Measurements from ENCODE around the gene RNF217.

The RNF217 gene

DNA sequence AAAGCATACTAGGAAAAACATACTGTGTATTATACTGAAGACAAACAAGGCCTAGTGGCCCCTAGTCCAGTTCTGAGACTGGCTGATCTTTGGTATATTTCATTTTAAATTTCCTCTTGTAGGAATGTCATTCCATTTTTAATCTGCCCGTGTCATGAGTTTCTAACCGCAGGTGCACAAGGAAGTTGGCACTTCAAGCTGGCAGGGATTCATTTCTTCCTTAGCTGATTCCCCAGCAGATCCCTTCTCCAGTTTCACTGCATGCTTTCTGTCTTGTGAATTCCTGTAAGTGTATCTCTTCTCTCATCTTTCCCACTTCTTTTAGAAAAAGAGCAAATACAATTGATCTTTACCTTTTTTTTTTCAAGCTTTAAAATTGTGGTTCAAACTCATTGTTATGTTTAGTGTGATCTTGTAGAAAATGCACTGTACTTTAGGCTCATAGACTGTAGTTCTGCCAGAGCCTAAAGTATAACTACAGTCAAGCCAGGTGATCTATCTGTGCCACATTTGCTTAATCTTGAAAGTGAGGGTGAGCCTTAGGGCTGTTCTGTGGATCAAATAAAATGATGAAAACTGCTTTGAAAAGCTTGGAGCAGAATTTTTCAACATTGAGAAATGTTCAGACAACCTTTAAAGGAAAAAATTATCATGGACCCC lies 37.0 kb downstream of the RNF217 start:
- Histone ChIP-seq H3K27me3 (ENCODE audit: insufficient read depth, low read length) (no peaks in the 10 kb centered on the region), H2AFZ (ENCODE audit: low read length, unreplicated experiment) (no peak overlapping the region), H3K79me2 (ENCODE audit: control insufficient read depth, insufficient read depth, low read length, unreplicated experiment) (peaks cover 56% of the 10 kb centered on the region), H3K4me1 (ENCODE audit: control insufficient read depth, insufficient read depth, low read length, unreplicated experiment) (peaks cover 51% of the 10 kb centered on the region), H3K4me3 (ENCODE audit: low read depth, low read length) (no peak overlapping the region), H3K27ac (ENCODE audit: low read depth, low read length) (no peak overlapping the region), H3K36me3 (ENCODE audit: insufficient read depth, low read length) (0 out of 2 replicates have a peak, but pooled peaks cover 11% of the 10 kb centered on the region)

GRCh38 chr6:125001684-125002405 lies 39.6 kb downstream of the RNF217 start:
- Histone ChIP-seq H3K27me3 (ENCODE audit: insufficient read depth, low read length) (no peaks in the 10 kb centered on the region), H3K4me1 (ENCODE audit: control insufficient read depth, insufficient read depth, low read length, unreplicated experiment) (peaks cover 31% of the 10 kb centered on the region), H3K4me3 (ENCODE audit: low read depth, low read length) (peak overlapping the region; percentile 74), H3K36me3 (ENCODE audit: insufficient read depth, low read length) (peaks cover 15% of the 10 kb centered on the region; the same call in 1 of the 2 replicates), H2AFZ (ENCODE audit: low read length, unreplicated experiment) (peak overlapping the region; percentile 47), H3K79me2 (ENCODE audit: control insufficient read depth, insufficient read depth, low read length, unreplicated experiment) (peaks cover 50% of the 10 kb centered on the region), H3K27ac (ENCODE audit: low read depth, low read length) (peak overlapping the region; percentile 27; the same call in 1 of the 2 replicates)

DNA sequence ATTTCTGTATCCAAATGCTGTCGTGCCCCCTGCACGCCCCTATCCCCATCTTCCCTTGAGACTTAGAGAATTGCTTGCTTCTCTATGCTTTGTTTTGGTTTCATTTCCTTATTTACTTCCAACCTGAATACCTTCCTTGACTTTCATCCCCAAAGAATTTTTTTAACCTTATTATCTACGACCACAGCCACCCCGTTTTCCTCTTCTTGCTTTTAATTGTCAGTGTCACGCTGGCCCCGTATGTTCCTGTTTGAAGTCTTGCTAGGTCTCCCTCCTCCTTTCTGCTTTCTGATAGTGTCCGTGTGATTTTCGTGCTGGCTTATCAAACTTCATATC lies 40.1 kb downstream of the RNF217 start:
- peak overlapping the region; percentile 27; the same call in 1 of the 2 replicates for H3K27ac ChIP-seq (ENCODE audit: low read depth, low read length)
- peaks cover 35% of the 10 kb centered on the region for H3K4me1 ChIP-seq (ENCODE audit: control insufficient read depth, insufficient read depth, low read length, unreplicated experiment)
- peaks cover 12% of the 10 kb centered on the region; the same call in 1 of the 2 replicates for H3K36me3 ChIP-seq (ENCODE audit: insufficient read depth, low read length)
- H3K79me2 ChIP-seq (ENCODE audit: control insufficient read depth, insufficient read depth, low read length, unreplicated experiment): peaks cover 45% of the 10 kb centered on the region
- no peaks in the 10 kb centered on the region for H3K27me3 ChIP-seq (ENCODE audit: insufficient read depth, low read length)
- peak overlapping the region; percentile 47 for H2AFZ ChIP-seq (ENCODE audit: low read length, unreplicated experiment)
- H3K4me3 ChIP-seq (ENCODE audit: low read depth, low read length): peak overlapping the region; percentile 74

DNA sequence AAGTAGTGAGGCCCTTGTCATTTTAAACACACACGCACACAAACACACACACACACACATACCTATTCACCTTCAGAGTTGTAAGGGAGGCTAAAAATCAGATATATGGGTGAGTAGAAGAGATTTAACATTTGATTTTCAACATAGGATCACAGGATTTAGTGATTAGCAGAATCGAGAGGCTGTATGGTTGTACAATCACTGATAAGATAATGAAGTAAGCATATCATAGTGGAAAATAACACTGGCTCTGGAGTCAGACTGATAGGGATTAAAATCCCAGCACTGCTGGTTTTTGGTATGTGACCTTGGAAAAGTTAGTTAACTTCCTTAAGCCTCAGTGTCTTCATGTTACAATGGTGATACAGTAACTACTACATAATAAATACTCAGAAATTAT lies 40.8 kb downstream of the RNF217 start:
- Histone ChIP-seq H3K4me3 (ENCODE audit: low read depth, low read length) (no peak overlapping the region), H3K27ac (ENCODE audit: low read depth, low read length) (no peak overlapping the region), H3K4me1 (ENCODE audit: control insufficient read depth, insufficient read depth, low read length, unreplicated experiment) (peaks cover 36% of the 10 kb centered on the region), H3K79me2 (ENCODE audit: control insufficient read depth, insufficient read depth, low read length, unreplicated experiment) (peaks cover 38% of the 10 kb centered on the region), H3K36me3 (ENCODE audit: insufficient read depth, low read length) (peaks cover 5% of the 10 kb centered on the region; the same call in 1 of the 2 replicates), H3K27me3 (ENCODE audit: insufficient read depth, low read length) (no peaks in the 10 kb centered on the region), H2AFZ (ENCODE audit: low read length, unreplicated experiment) (no peak overlapping the region)

DNA sequence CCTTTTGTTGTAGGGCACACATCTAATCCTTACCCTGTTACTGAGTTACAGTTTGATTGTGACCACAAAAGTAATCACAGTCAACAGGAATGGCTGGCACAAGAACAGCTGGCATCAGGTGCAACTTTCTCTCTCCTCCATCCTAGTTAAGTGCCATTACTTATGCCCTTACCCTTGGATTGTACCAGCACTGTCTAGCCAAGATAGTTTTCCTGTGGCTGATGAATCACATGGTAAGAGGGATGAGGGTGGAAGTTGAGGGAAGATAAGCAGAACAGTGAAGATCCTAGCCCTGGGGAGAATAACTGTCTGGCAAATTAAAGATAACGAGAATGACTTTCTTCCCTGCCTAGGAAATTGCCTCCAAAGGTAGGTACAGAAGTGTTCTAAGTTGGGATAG lies 42.0 kb downstream of the RNF217 start:
- Histone ChIP-seq H3K27me3 (ENCODE audit: insufficient read depth, low read length) (no peaks in the 10 kb centered on the region), H3K4me3 (ENCODE audit: low read depth, low read length) (no peak overlapping the region), H3K27ac (ENCODE audit: low read depth, low read length) (no peak overlapping the region), H3K79me2 (ENCODE audit: control insufficient read depth, insufficient read depth, low read length, unreplicated experiment) (peaks cover 46% of the 10 kb centered on the region), H3K4me1 (ENCODE audit: control insufficient read depth, insufficient read depth, low read length, unreplicated experiment) (peaks cover 45% of the 10 kb centered on the region), H2AFZ (ENCODE audit: low read length, unreplicated experiment) (no peak overlapping the region), H3K36me3 (ENCODE audit: insufficient read depth, low read length) (peaks cover 4% of the 10 kb centered on the region; the same call in 1 of the 2 replicates)

DNA sequence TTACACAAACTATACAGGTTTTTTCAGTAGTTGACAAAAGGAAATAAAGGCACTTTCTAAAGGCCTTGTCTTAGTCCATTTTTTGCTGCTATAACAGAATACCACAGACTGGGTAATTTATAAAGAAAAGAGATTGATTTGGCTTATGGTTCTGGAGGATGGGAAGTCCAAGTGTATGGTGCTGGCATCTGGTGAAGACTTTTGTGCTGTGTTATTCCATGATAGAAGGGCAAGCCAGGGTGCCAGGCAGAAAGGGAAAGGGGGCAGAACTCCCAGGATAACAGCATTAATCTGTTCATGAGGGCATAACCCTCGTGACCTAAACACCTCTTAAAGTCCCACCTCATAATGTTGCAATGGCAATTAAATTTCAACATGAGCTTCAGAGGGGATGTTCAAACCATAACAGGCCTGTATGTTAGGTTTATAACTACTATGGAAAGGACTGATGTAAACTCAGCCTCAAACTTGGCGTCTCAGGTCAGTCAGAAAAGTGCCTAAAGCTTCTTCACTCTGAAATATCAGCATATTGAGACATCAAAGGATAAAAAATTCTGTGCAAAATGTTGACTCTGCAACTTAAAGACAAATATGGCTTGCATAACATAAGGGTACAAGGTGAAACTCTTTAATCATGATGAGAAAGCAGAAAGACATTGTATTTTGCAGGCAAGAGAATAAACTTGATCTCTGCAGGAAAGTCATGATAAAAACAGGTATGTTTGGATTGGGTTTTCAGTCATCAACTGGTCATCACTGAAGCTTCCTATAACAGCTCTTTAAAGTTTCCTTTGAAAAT lies 42.8 kb downstream of the RNF217 start:
- peaks cover 51% of the 10 kb centered on the region for H3K79me2 ChIP-seq (ENCODE audit: control insufficient read depth, insufficient read depth, low read length, unreplicated experiment)
- no peak overlapping the region for H3K4me3 ChIP-seq (ENCODE audit: low read depth, low read length)
- no peaks in the 10 kb centered on the region for H3K27me3 ChIP-seq (ENCODE audit: insufficient read depth, low read length)
- no peak overlapping the region for H2AFZ ChIP-seq (ENCODE audit: low read length, unreplicated experiment)
- no peak overlapping the region for H3K27ac ChIP-seq (ENCODE audit: low read depth, low read length)
- H3K36me3 ChIP-seq (ENCODE audit: insufficient read depth, low read length): peaks cover 4% of the 10 kb centered on the region; the same call in 1 of the 2 replicates
- H3K4me1 ChIP-seq (ENCODE audit: control insufficient read depth, insufficient read depth, low read length, unreplicated experiment): peaks cover 53% of the 10 kb centered on the region

DNA sequence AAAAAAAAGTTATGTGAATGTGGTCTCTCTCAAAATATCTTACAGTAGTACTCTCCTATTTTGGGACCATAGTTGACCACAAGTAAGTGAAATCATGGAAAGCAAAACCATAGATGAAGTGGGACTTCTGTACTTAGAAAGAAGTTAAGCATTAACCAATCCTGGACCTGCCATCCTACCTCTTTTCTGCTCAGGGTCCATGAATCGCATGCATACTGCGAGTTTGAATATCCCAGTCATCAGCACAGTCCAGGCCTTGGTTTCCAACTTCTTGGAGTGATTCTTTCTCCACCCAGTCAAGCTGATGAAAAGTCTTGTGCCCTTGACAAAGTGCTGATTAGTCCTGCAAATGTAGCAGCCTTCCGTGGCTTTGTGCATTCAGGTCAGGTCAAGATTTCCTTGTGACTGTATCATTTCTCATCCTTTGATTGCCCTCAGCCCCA lies 46.0 kb downstream of the RNF217 start:
- Histone ChIP-seq H3K79me2 (ENCODE audit: control insufficient read depth, insufficient read depth, low read length, unreplicated experiment) (peaks cover 37% of the 10 kb centered on the region), H3K27me3 (ENCODE audit: insufficient read depth, low read length) (no peaks in the 10 kb centered on the region), H3K4me1 (ENCODE audit: control insufficient read depth, insufficient read depth, low read length, unreplicated experiment) (peaks cover 42% of the 10 kb centered on the region), H3K27ac (ENCODE audit: low read depth, low read length) (no peak overlapping the region), H3K4me3 (ENCODE audit: low read depth, low read length) (no peak overlapping the region), H2AFZ (ENCODE audit: low read length, unreplicated experiment) (no peak overlapping the region), H3K36me3 (ENCODE audit: insufficient read depth, low read length) (peaks cover 13% of the 10 kb centered on the region)

DNA sequence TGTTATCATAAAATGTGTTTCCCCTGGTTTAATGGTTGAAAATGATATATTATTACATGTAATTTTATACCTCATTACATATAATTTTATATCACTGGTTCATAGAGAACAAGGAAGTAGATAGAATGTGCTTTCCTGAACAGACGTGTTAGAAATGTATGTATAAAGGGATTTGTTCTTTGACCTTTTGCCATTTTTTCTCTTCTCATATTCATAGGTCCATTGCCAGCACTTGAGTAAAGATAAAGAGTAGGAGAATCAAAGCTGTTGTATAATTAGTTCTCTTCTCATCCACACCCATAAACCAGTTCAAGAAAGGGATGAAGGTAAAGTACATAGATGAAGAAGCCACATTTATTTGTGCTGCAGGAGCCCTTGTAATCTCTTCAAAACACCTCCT lies 46.7 kb downstream of the RNF217 start:
- Histone ChIP-seq H3K4me3 (ENCODE audit: low read depth, low read length) (no peak overlapping the region), H3K79me2 (ENCODE audit: control insufficient read depth, insufficient read depth, low read length, unreplicated experiment) (peaks cover 36% of the 10 kb centered on the region), H3K27me3 (ENCODE audit: insufficient read depth, low read length) (no peaks in the 10 kb centered on the region), H3K27ac (ENCODE audit: low read depth, low read length) (peak overlapping the region; percentile 10; the same call in 1 of the 2 replicates), H2AFZ (ENCODE audit: low read length, unreplicated experiment) (no peak overlapping the region), H3K36me3 (ENCODE audit: insufficient read depth, low read length) (peaks cover 13% of the 10 kb centered on the region), H3K4me1 (ENCODE audit: control insufficient read depth, insufficient read depth, low read length, unreplicated experiment) (peaks cover 43% of the 10 kb centered on the region)

- H3K79me2 ChIP-seq (ENCODE audit: control insufficient read depth, insufficient read depth, low read length, unreplicated experiment): peaks cover 36% of the 10 kb centered on the region
- H2AFZ ChIP-seq (ENCODE audit: low read length, unreplicated experiment): no peak overlapping the region
- peaks cover 13% of the 10 kb centered on the region for H3K36me3 ChIP-seq (ENCODE audit: insufficient read depth, low read length)
- no peaks in the 10 kb centered on the region for H3K27me3 ChIP-seq (ENCODE audit: insufficient read depth, low read length)
- peaks cover 45% of the 10 kb centered on the region for H3K4me1 ChIP-seq (ENCODE audit: control insufficient read depth, insufficient read depth, low read length, unreplicated experiment)
- 0 out of 2 replicates have a peak overlapping the region, but pooled peaks have one; percentile 17 for H3K4me3 ChIP-seq (ENCODE audit: low read depth, low read length)
- peak overlapping the region; percentile 10; the same call in 1 of the 2 replicates for H3K27ac ChIP-seq (ENCODE audit: low read depth, low read length)
Measured at GRCh38 chr6:125009578-125009977, 47.3 kb downstream of the RNF217 start.

- Histone ChIP-seq H3K4me3 (ENCODE audit: low read depth, low read length) (peak overlapping the region; percentile 22; the same call in 1 of the 2 replicates), H3K27ac (ENCODE audit: low read depth, low read length) (peak overlapping the region; percentile 72), H3K79me2 (ENCODE audit: control insufficient read depth, insufficient read depth, low read length, unreplicated experiment) (peaks cover 35% of the 10 kb centered on the region), H2AFZ (ENCODE audit: low read length, unreplicated experiment) (no peak overlapping the region), H3K27me3 (ENCODE audit: insufficient read depth, low read length) (no peaks in the 10 kb centered on the region), H3K36me3 (ENCODE audit: insufficient read depth, low read length) (peaks cover 8% of the 10 kb centered on the region), H3K4me1 (ENCODE audit: control insufficient read depth, insufficient read depth, low read length, unreplicated experiment) (peaks cover 45% of the 10 kb centered on the region)
Measured at GRCh38 chr6:125013938-125014660, 51.9 kb downstream of the RNF217 start.
